ENCODE data around the gene ITGA7. TPM values are rescaled to one million over a fixed set of nuclear protein-coding genes. Genes with fewer than 3 reads are reported as not detected.

ITGA7 gene
- total and polyA plus RNA-seq, 2 of the 8 experiments (the other 6 are each of a cell fraction or from before 2014, with no cell fraction given), result 57.6 to 86.1 TPM

- TF ChIP-seq EGR1 (IDR thresholded peaks at IDR 0.05; ENCODE audit: borderline replicate concordance, low read depth, low read length) (peak; percentile 92), SP1 (IDR thresholded peaks at IDR 0.05; ENCODE audit: low read depth, low read length) (no peak), POLR2AphosphoS5 (IDR thresholded peaks at IDR 0.05; ENCODE audit: low read depth, low read length) (no peak), YY1 (IDR thresholded peaks at IDR 0.05; ENCODE audit: low read depth, low read length) (no peak), CTBP2 (IDR thresholded peaks at IDR 0.05; ENCODE audit: borderline replicate concordance, insufficient read depth, insufficient read length, low read length) (no peak), EP300 (IDR thresholded peaks at IDR 0.05; ENCODE audit: borderline replicate concordance in 1 of 2, low read depth in 2 of 2, low read length in 2 of 2) (0 out of 3 replicates have a peak, but pooled peaks of 1 of the 2 experiments have one; percentile 7), SIRT6 (IDR thresholded peaks at IDR 0.05; ENCODE audit: low read length) (no peak), NRF1 (IDR thresholded peaks at IDR 0.05; ENCODE audit: low read depth, low read length) (no peak), GABPA (IDR thresholded peaks at IDR 0.05; ENCODE audit: borderline replicate concordance, insufficient read depth, low read length) (no peak), USF2 (IDR thresholded peaks at IDR 0.05; ENCODE audit: low read length) (peak; percentile 64), SAP30 (IDR thresholded peaks at IDR 0.05; ENCODE audit: insufficient read depth, insufficient replicate concordance, low read length) (no peak), TAF1 (IDR thresholded peaks at IDR 0.05; ENCODE audit: low read depth, low read length) (peak; percentile 44), SP2 (IDR thresholded peaks at IDR 0.05; ENCODE audit: low read length) (no peak), JUND (IDR thresholded peaks at IDR 0.05; ENCODE audit: low read length) (peak; percentile 63; the same call in 1 of the 2 replicates), BACH1 (IDR thresholded peaks at IDR 0.05; ENCODE audit: low read length) (no peak), CTCF (IDR thresholded peaks at IDR 0.05; ENCODE audit: control extremely low read depth in 1 of 3, insufficient read depth in 1 of 3, low read depth in 1 of 3, low read length in 3 of 3) (no peak), SRF (IDR thresholded peaks at IDR 0.05; ENCODE audit: low read depth, low read length) (no peak), RFX5 (IDR thresholded peaks at IDR 0.05; ENCODE audit: borderline replicate concordance, low read depth, low read length) (no peak), CBX8 (IDR thresholded peaks at IDR 0.05; ENCODE audit: borderline replicate concordance, low read depth, low read length) (no peak), EZH2 (IDR thresholded peaks at IDR 0.05; ENCODE audit: low read depth, low read length, severe bottlenecking) (no peak)
These were observed 21.5 kb upstream of the ITGA7 start, which contains the start of gene CD63 (continued) for GRCh38 chr12:55728939-55729818.
